Measurements from ENCODE around the gene WTIP. TPM values are rescaled to one million over a fixed set of nuclear protein-coding genes. Genes with fewer than 3 reads are reported as not detected.

Gene WTIP
- total RNA-seq, 1 donor from 2014 or later: 28.2 TPM

DNA sequence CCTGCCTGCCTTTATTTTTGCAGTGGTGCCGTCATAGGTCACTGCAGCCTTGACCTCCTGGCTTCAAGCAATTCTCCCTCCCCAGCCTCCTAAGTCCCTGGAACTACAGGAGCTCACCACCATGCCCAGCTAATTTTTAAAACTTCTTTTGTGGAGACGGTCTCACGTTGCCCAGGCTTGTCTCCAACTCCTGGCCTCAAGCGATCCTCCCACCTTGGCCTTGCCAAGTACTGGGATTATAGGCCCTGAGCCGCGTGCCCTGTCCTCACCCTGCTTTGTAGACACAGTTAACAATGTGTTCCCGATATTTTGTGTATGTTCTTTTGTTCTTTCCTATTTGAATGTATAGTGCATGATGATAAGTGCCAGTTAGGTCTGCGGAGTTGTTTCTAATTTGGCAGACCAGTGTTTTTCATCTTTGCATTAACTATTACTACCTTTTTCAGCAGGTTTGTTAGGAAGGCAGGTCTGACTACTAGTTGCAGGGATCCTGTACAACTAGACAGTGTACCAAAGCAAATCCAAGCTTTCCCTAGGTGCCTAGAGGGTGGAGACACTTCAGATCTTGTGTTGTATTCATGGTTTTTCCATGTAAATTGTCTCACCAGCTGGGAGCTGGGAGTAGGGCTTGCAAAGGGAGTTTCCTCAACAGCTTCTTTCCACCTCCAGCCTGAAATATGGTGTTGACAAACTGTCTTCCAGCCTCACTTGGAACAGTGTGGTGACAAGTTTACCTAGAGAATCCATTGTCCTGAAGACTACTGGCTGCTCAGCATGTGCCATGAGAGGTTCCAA is 9.5 kb upstream of the WTIP start:
- no peaks in the 10 kb centered on the region for H3K79me2 ChIP-seq (ENCODE audit: low read depth)
- TF ChIP-seq EZH2phosphoT487 (IDR thresholded peaks at IDR 0.05): no peak
- no peak for TF ChIP-seq EZH2 (IDR thresholded peaks at IDR 0.05)
- TF ChIP-seq, protein P1, sequence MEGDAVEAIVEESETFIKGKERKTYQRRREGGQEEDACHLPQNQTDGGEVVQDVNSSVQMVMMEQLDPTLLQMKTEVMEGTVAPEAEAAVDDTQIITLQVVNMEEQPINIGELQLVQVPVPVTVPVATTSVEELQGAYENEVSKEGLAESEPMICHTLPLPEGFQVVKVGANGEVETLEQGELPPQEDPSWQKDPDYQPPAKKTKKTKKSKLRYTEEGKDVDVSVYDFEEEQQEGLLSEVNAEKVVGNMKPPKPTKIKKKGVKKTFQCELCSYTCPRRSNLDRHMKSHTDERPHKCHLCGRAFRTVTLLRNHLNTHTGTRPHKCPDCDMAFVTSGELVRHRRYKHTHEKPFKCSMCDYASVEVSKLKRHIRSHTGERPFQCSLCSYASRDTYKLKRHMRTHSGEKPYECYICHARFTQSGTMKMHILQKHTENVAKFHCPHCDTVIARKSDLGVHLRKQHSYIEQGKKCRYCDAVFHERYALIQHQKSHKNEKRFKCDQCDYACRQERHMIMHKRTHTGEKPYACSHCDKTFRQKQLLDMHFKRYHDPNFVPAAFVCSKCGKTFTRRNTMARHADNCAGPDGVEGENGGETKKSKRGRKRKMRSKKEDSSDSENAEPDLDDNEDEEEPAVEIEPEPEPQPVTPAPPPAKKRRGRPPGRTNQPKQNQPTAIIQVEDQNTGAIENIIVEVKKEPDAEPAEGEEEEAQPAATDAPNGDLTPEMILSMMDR (IDR thresholded peaks at IDR 0.05): no peak
- no peak overlapping the region for H2AFZ ChIP-seq (replicated peaks)
- Mint-ChIP-seq H3K36me3 (peaks cover 25% of the 10 kb centered on the region), H3K9me3 (no peaks in the 10 kb centered on the region), H3K27me3 (ENCODE audit: insufficient read depth, low read depth) (peaks cover 4% of the 10 kb centered on the region), H3K4me3 (no peak overlapping the region), H3K27ac (no peak overlapping the region), H3K4me1 (no peaks in the 10 kb centered on the region)
- no peak for DNase-seq (ENCODE audit: low spot score)
- no peak overlapping the region for H3K4me3 ChIP-seq
- peaks cover 12% of the 10 kb centered on the region for H3F3A ChIP-seq (ENCODE audit: low read depth)
- H3K4me1 ChIP-seq: no peaks in the 10 kb centered on the region
- no peaks in the 10 kb centered on the region for H3K9me3 ChIP-seq (ENCODE audit: low read depth)
- H3K9ac ChIP-seq: no peak overlapping the region
- no peaks in the 10 kb centered on the region for H3K27me3 ChIP-seq
- no peak overlapping the region for H3K27ac ChIP-seq
- H3K36me3 ChIP-seq: peaks cover 8% of the 10 kb centered on the region
- peaks cover 11% of the 10 kb centered on the region for H4K20me1 ChIP-seq (ENCODE audit: low read depth)
- no peak overlapping the region for H3K4me2 ChIP-seq

DNA sequence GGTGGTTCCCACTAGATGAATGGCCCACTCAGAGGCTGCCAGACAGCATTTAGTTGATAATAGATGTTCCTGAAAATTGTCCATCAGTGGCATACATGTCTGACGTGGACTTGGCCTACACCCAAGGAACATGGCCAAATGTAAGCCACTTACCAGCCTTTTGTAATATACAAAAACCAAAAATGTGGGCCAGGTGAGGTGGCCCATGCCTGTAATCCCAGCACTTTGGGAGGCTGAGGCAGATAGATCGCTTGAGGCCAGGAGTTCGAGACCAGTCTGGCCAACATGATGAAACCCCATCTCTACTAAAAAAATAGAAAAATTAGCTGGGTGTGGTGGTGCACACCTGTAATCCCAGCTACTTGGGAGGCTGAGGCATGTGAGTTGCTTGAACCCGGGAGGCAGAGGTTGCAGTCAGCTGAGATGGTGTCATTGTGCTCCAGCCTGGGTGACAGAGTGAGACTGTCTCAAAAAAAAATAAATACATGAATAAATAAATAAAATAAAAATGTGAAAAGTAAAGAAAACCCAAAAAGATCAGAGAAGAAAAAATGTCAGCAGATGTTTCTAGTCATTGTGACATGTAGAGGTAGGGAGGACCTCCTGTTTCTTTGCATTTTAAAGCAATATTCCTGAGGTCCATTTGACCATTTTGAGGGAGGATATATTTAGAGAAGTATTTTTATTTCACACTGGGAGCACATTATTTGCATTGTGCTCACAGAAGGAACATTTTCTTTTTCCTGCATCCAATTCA is 7.1 kb upstream of the WTIP start:
- Histone ChIP-seq H3F3A (ENCODE audit: low read depth) (peaks cover 12% of the 10 kb centered on the region), H3K27me3 (no peaks in the 10 kb centered on the region), H3K4me1 (no peaks in the 10 kb centered on the region), H2AFZ (replicated peaks) (no peak overlapping the region), H3K27ac (no peak overlapping the region), H4K20me1 (ENCODE audit: low read depth) (peaks cover 6% of the 10 kb centered on the region), H3K4me3 (no peak overlapping the region), H3K79me2 (ENCODE audit: low read depth) (no peaks in the 10 kb centered on the region), H3K4me2 (no peak overlapping the region), H3K9me3 (ENCODE audit: low read depth) (no peaks in the 10 kb centered on the region), H3K9ac (no peak overlapping the region), H3K36me3 (peaks cover 4% of the 10 kb centered on the region)
- no peaks in the 10 kb centered on the region for H3K9me3 Mint-ChIP-seq
- TF ChIP-seq EZH2 (IDR thresholded peaks at IDR 0.05): no peak
- TF ChIP-seq, protein P1 (IDR thresholded peaks at IDR 0.05): no peak
- TF ChIP-seq EZH2phosphoT487 (IDR thresholded peaks at IDR 0.05): no peak
- peaks cover 18% of the 10 kb centered on the region for H3K36me3 Mint-ChIP-seq
- no peaks in the 10 kb centered on the region for H3K4me1 Mint-ChIP-seq
- H3K4me3 Mint-ChIP-seq: no peak overlapping the region
- peaks cover 5% of the 10 kb centered on the region for H3K27me3 Mint-ChIP-seq (ENCODE audit: insufficient read depth, low read depth)
- no peak for DNase-seq (ENCODE audit: low spot score)
- no peak overlapping the region for H3K27ac Mint-ChIP-seq

DNA sequence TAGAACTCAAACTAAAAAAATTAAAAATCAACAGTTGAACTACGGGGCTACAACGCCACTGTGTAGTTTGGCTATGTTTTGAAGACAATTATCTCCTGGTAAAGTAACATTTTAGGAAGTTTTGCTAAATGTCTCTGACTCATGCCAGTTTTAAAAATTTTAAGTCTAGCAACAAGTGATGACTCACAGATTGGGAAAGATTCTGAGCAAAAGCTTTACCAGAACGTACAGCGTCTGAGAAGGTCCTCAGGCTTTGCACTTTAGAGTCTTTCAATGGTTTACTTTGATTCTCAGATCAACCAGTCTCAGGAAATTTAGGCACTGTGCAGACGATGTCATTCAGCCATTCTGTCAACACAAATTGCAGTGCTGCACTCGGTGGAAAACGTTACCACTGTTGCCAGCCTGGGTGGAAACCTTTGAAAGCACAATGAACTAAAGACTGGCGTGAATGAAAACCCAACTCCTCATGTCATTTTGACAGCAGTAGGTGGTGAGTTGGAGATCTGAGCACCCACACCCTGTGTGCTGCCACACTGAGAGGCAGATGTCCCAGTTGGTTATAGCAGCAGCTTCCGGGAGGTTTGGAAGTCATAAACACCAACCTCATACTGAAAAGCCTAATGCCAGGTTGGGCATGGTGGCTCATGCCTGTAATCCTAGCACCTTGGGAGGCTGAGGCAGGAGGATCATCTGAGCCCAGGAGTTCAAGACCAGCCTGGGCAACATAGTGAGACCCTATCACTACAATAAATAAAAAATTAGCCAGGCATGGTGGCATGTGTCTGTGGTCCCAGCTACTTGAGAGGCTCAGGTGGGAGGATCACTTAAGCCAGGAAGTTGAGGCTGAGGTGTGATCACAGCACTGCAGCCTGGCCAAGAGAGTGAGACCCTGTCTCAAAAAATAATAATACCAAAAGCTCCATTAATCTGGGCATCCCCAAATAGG is 6.3 kb upstream of the WTIP start:
- Histone ChIP-seq H3K4me2 (no peak overlapping the region), H3K4me1 (peaks cover 3% of the 10 kb centered on the region), H3F3A (ENCODE audit: low read depth) (peaks cover 18% of the 10 kb centered on the region), H4K20me1 (ENCODE audit: low read depth) (peaks cover 6% of the 10 kb centered on the region), H3K4me3 (no peak overlapping the region), H3K79me2 (ENCODE audit: low read depth) (no peaks in the 10 kb centered on the region), H3K9ac (no peak overlapping the region), H3K27me3 (peaks cover 6% of the 10 kb centered on the region), H3K9me3 (ENCODE audit: low read depth) (no peaks in the 10 kb centered on the region), H2AFZ (replicated peaks) (no peak overlapping the region), H3K36me3 (peaks cover 4% of the 10 kb centered on the region), H3K27ac (no peak overlapping the region)
- Mint-ChIP-seq H3K36me3 (peaks cover 16% of the 10 kb centered on the region), H3K27ac (no peak overlapping the region), H3K4me1 (no peaks in the 10 kb centered on the region), H3K4me3 (no peak overlapping the region), H3K9me3 (no peaks in the 10 kb centered on the region), H3K27me3 (ENCODE audit: insufficient read depth, low read depth) (peaks cover 5% of the 10 kb centered on the region)
- TF ChIP-seq EZH2 (IDR thresholded peaks at IDR 0.05) (no peak), EZH2phosphoT487 (IDR thresholded peaks at IDR 0.05) (no peak)
- no peak for DNase-seq (ENCODE audit: low spot score)
